Measurements from ENCODE around the gene RHOJ.

- TF ChIP-seq POLR2A (IDR thresholded peaks at IDR 0.05): no peak
- TF ChIP-seq CTCF (IDR thresholded peaks at IDR 0.05): no peak
Measured at GRCh38 chr14:63322472-63322871, 118.2 kb downstream of the RHOJ start.

Measured in esophagus squamous epithelium (tissue), 4 donors.